NCI-H1092 treated with DMSO at 0.1 percent for 48 hours (cell line): ENCODE data around the gene FYN.
"Not testable (repeated sequence)": the region's sequence is repeated elsewhere in the genome, so short reads cannot be mapped to it uniquely, and the experiment has no call there.

Experiments
- DNase-seq: peaks from one replicate; lab custom pipeline; 2025; lab: John Stamatoyannopoulos, UW

FYN gene

GRCh38 chr6:111789598-111789997 is 83.7 kb downstream of the FYN start:
- DNase-seq = no peak

- no peak for DNase-seq
Measured at GRCh38 chr6:111788379-111789276, 84.6 kb downstream of the FYN start.

- not testable (repeated sequence) for DNase-seq
Measured at GRCh38 chr6:111786151-111786550, 87.1 kb downstream of the FYN start.

GRCh38 chr6:111784433-111784832 is 88.8 kb downstream of the FYN start:
- no peak for DNase-seq

DNA sequence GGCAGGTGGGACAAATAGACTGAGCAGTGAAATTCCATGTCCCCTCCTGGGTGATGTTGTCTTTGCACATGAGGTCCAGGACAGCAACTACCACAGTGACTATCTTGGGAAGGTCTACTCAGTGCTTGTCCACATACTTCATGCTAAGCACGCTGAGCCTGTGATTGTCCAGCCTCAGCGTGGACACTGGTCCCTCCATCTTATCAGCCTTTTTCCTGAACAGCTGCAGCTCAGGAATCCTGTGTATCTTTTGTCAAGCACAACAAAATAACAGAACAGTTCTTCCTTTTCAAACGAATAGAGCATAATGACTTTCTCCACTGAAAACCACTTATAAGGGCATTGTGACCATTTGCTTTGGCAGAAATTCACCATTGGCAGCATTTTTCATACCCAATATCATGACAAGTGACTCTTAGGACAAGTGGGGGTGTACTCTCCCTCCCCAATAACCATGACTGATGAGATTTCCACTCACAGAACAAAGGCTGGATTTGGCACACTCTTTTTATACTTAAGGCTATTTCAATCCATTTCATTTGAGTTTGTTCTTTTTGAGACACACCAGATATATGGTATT is 90.3 kb downstream of the FYN start:
- no peak for DNase-seq

DNA sequence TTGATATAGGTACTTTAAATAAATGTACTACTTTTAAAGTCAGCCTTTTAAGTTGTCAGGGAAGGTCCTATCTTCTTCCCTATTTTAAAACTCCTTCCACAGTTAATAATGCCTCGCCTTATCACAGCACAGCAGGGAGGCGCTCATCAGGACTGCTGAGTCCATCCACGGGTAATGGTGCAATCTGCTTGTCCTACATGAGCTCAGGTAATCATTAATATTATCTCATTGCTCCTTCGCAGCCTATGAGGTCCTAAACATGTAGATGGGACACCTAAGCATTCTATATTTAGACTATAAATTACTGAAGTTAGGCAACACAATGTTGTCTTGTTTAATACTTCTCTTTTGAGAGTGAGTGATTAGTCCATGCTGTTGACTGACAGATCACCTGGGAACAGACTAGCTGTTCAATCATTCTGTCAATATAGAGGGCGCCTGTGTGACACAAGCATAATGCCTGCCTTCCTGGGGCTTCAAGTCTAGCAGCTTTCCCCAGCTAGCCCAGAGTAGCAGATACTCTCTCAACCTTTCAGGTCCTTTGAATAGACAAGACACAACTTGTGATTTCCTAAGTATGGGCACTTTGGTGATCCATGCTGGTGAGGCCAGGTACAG is 91.0 kb downstream of the FYN start:
- DNase-seq = no peak

DNA sequence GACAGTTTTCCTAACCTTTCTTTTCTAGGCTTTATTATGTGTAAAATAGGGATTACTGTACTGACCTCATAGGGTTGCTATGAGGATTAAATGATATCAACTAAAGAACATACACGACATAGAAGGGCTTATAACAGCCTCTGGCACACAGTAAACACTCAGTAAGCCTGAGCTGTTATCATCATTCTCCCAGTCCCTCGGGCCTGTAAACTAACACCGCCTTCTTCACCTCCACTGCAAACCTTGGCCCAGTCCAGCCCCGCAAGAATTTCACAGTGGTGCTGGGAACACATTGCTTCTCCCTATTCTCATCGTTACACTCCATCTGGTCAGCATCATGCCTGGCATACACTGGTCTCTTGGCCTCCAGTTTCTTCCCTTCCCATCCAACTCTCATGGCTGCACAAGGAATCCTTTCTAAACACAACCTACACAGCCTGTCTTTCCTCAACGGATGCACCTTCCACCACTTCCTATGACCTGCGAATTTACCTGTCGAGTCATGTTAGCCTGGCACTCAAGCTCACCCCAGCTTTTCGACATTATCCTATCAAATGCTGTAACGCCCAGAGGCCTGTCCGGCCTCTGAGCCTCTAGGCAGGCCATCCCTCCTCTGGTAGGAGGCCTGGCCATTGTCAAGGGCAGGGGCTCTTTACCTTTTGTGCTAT is 92.1 kb downstream of the FYN start:
- DNase-seq = peak; percentile 16

DNA sequence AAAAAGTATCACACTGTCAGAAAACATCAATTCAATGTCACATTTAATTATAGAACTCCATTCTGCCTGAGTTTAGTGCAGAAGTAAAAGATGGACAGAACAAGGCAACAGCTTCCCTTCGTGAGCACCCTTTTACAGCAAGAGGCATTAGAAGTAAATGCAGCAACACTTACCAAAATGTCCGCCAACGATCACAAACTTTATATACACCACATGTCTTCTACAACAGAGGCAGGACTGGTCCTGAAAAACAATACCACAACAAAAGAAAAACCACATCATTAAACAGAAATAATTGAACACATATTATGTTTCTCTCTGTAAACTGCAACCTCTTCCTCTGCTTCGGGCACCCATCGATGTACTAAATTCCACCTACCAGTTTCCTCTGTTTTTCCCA is 92.9 kb downstream of the FYN start:
- no peak for DNase-seq

- DNase-seq = no peak
Measured at GRCh38 chr6:111779660-111780059, 93.6 kb downstream of the FYN start.

DNA sequence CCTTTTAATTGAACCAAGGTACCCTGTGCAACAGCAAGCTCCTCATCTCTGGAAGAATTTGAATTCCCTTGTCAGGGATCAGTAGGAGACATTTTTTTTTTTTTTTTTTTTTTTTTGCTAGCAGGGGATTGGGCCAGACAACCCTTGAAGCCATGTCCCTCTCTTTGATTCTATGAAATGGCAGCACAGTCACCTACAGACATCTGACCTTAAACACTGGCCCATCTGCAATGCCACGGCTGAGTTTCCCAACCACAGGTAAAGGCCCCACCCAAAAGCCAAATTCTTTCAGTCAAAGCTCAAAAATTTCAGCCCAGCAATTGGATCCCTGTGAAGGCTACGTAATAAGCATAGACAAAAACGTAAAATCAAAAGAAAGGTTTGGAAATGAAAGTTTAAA is 94.2 kb downstream of the FYN start:
- DNase-seq = no peak

DNA sequence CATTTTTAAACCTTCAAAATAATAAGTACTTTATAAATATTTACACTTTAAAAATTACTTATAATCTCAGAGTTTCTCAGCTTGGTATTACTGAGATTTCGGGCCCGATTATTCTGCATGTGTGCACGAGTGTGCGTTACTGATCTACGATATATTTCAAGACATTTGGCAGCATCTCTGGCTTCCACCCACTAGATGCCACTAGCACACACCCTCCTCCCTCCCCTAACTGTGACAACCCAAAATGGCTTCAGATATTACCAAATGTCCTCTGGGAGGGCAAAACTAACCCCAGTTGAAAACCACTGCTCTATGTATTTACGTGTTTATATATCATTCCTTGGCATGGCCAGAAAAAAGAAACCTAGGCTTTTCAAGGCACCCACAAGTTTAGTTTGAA is 95.9 kb downstream of the FYN start:
- DNase-seq = no peak

GRCh38 chr6:111776236-111777221 is 96.7 kb downstream of the FYN start:
- no peak for DNase-seq

- no peak for DNase-seq
Measured at GRCh38 chr6:111775145-111775922, 97.9 kb downstream of the FYN start.

GRCh38 chr6:111774346-111774703 is 98.9 kb downstream of the FYN start:
- no peak for DNase-seq

- no peak for DNase-seq
Measured at GRCh38 chr6:111773501-111774345, 99.5 kb downstream of the FYN start.

- DNase-seq = no peak
Measured at GRCh38 chr6:111772381-111772780, 100.9 kb downstream of the FYN start.

DNA sequence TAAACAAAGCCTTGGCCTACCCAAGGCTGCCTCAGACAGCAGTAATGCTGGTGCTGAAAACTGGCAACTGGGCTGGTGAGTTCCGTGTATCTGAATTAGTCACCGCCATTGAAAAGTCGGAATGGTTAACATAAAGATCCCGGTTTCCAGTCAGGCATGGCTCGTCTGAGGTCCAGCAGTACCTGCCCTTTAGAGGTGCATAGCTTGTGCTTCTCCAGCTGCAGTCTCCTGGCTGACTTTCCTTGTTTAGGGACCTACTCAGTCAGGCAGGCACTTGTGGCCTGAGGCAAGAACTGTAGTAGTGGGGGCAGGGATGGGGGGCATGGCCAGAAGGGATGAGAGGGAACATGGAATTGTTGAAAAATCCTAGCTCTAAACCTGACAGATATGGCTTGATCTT is 101.6 kb downstream of the FYN start:
- DNase-seq = no peak

DNA sequence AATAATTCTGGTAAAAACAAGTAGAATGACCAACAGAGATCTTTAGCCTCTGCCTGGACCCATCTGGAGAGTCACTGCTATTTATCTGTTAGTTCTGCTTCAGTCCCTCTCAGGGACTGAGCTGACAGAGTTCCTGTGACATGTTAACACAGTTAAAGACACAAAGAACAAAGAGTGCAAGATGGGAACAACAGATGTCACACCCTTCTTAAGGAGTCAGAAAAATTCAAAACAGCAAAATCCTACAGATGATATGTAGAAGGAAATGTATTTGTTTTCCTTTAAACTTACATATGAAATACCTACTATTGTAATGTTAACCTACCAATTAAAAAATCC is 102.2 kb downstream of the FYN start:
- DNase-seq = no peak

DNA sequence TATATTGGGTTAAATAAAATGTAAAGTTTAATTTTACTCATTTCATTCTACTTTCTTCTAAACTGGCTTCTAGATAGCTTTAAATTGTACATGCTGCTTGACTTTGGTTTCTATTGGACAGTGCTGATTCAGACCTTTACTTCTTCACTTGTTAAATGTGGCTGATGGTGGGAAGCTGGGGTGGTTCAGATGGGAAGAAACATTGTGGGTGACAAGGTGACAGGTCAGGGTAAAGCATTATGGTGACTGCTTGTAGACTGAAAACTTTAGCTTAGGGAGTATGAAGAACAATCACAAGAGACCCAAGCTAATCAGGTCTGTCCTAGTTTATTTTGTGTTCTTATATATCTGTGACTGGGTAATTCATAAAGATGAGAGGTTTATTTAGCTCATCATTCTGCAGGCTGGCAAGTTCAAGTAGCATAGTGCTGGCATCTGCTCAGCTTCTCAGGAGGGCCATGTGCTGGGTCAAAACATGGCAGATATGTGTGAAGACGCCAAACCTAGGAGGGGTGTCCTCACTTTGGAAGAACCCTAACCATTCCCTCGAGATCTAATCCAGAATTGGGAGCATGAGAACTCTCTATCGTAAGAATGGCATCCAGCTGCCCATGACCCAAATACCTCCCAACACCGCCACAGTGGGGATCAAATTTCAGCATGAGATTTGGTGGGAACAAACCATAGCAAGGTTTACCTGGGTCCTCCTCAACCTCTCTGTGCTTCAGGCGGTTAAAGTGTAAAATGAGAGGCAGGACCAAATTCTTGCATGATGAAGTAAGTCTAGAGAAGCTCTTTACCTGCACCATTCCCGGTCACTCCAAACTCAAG is 102.8 kb downstream of the FYN start:
- no peak for DNase-seq
